HG03060 (cell line): ENCODE data around the gene PRSS8.
A peak's percentile ranks its signal among the peaks of the same experiment; 100 is the strongest.
"Not testable (repeated sequence)": the region's sequence is repeated elsewhere in the genome, so short reads cannot be mapped to it uniquely, and the experiment has no call there.

Experiments
- ATAC-seq: cut with Tn5 transposase; IDR thresholded peaks from one replicate; pipeline ENCODE4 v1.9.1; 2021; ENCODE audit warnings: low read depth, moderate number of reproducible peaks; ENCODE audit not compliant: unreplicated experiment

PRSS8 gene

GRCh38 chr16:31145398-31145990, 10.0 kb upstream of the PRSS8 start:
- ATAC-seq = no peak

GRCh38 chr16:31144418-31144817, 8.9 kb upstream of the PRSS8 start:
- ATAC-seq = not testable (repeated sequence)

- ATAC-seq = no peak
Measured at GRCh38 chr16:31143694-31144148, 8.2 kb upstream of the PRSS8 start.

GRCh38 chr16:31143011-31143693, 7.6 kb upstream of the PRSS8 start:
- no peak for ATAC-seq

- peak; percentile 60 for ATAC-seq
Measured at GRCh38 chr16:31142109-31143010, 6.8 kb upstream of the PRSS8 start.

- no peak for ATAC-seq
Measured at GRCh38 chr16:31141489-31142108, 6.1 kb upstream of the PRSS8 start.

GRCh38 chr16:31141071-31141469, 5.5 kb upstream of the PRSS8 start:
- ATAC-seq = not testable (repeated sequence)

GRCh38 chr16:31138621-31139578, 3.4 kb upstream of the PRSS8 start:
- no peak for ATAC-seq

GRCh38 chr16:31136822-31137499, 1.4 kb upstream of the PRSS8 start:
- not testable (repeated sequence) for ATAC-seq

- ATAC-seq = no peak
Measured at GRCh38 chr16:31136287-31136662, 748 bp upstream of the PRSS8 start.

- no peak for ATAC-seq
Measured at GRCh38 chr16:31134625-31135534, 647 bp downstream of the PRSS8 start.

GRCh38 chr16:31134091-31134571, 1.4 kb downstream of the PRSS8 start:
- no peak for ATAC-seq

- ATAC-seq = no peak
Measured at GRCh38 chr16:31133046-31133501, 2.5 kb downstream of the PRSS8 start.

- ATAC-seq = no peak
Measured at GRCh38 chr16:31132303-31132979, 3.1 kb downstream of the PRSS8 start.

GRCh38 chr16:31131841-31132271, 3.7 kb downstream of the PRSS8 start:
- ATAC-seq = no peak

- no peak for ATAC-seq
Measured at GRCh38 chr16:31131416-31131815, 4.1 kb downstream of the PRSS8 start.

GRCh38 chr16:31130899-31131298, 4.6 kb downstream of the PRSS8 start:
- no peak for ATAC-seq
